IPS-NIHi7 (cell line): ENCODE data around the gene ZGPAT.
"Not testable (repeated sequence)": the region's sequence is repeated elsewhere in the genome, so short reads cannot be mapped to it uniquely, and the experiment has no call there.

ENCODE experiments used
- DNase-seq: peaks from one replicate; pipeline ENCODE4 v3.0.0; 2012; ENCODE audit warnings: mixed read lengths; ENCODE audit errors: extremely low spot score

The ZGPAT gene

DNA sequence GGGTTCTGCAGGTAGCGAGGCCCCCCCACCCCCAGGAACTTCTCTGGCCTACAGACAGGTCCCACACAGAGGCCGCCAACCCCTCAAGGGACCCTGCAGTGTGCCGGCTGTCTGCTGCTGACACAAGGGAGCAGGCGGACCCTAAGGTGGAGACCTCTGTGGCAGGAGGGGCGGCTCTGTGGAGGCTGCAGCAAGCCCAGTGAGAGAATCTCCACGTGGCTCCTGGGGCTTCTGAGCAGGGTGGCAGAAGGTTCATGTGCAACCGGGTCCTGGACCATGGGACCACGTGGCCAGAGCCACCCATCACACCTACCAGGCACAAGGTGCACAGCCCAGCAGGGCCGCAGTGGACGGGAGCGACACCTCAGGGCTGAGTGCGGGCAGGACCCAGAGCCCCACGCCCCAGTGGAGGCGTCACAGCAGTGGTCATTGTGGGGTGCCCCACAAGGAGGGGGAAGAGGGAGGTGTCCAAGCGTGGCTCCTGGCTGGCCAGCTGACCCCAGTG, 4.3 kb upstream of the ZGPAT start:
- no peak for DNase-seq

DNA sequence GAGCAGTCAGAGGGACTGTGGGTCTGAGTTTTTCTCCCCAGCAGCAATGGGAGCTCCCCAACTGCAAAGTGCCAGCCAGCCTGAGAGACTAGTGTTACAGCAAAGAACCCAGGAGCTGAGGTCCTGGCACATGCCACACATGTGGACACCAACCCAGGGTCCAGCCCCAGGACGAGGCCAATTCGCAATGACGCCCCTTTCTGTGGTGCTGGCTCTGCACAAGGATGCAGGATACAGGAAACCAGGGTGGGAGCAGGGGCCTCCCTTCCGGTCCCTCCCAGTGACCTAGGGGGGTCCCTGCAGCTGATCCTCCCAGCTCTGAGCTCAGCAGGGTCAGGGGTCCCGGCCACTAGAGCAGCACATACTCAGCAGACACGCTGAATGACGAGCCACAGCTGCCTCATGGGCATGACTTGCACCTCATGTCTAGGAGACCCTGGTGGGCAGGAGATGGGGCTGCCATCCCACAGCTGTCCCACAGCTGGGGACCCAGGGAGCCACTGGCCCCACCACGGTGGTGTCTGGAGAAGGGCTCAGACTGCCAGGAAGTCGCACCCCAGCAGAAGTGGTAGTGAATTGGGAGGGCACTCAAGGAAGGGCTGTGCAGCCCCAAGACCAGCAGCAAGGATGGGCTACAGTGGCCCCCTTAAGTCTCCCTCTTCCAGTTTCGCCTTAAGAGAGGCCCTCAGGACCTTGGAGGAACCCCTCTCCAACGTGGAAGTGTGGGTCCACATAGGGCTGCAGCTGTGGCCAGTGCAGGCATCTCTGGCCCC, 3.7 kb upstream of the ZGPAT start:
- DNase-seq, result no peak

- no peak for DNase-seq
Observed at GRCh38 chr20:63704749-63705117, 3.1 kb upstream of the ZGPAT start.

GRCh38 chr20:63705232-63706026, 2.4 kb upstream of the ZGPAT start:
- DNase-seq, result no peak

DNA sequence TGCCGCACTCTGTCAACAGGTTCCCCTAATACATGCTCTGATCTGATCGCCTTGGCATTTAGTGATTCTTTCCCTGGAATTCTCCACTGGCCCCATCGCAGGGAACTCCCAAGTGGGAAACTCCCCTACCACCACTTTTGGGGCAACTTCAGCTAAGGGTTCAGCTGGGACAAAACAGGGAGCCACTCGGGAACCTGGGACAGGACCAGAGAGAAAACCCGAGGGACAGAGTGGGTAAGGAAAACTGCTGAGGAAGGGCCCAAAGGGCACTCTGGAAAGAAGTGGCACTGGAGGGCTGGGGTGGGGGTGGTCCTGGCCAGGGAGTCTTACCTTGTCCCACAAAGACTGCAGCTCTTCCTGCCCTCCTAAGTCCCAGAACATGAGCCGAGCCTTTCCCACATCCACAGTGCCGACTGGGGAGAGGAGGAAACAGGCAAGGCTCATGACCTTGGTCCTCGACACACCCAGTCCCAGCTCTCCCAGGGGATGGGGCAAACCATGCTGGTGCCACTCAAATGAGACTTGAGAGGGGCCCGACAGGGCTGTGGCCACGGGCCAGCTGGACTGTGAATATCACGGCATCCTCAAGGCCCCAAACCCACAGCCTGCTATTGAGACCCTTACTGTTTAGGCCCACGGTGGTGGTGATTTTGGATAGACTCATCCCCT, 1.7 kb upstream of the ZGPAT start:
- no peak for DNase-seq

DNA sequence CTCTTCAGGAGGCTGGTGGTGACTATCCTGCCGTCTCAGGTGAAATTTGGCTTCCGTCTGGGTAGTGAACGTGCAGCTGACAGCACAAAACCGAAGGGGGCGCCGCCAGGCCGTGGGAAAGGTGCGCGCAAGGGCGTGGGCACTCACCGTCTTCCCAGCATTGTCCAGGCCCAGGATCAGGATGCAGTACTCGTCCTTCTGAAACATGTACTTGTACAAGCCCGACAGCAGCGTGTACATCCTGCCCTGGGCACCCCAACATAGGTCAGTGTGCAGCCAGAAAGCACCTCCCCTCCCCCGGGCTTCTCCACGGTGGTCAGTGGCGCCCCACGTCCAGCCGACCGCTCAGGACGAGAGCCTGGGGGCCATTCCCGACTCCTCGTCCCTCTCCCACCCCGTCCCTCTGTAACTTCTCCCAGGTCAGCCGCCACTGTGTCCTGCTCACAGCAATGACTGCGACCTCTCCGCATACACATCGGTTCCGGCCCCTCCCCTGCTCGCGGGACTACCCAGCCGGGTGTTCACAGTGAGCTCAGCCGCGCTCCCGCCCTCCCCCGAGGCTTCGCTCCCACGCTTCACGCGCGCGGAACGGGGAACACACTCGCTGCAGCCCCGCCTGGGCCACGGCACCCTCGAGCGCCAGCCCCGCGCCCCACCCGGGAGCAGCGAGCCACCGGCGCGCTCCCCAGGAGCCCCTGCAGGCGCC, 834 bp upstream of the ZGPAT start:
- peak; percentile 49 for DNase-seq

DNA sequence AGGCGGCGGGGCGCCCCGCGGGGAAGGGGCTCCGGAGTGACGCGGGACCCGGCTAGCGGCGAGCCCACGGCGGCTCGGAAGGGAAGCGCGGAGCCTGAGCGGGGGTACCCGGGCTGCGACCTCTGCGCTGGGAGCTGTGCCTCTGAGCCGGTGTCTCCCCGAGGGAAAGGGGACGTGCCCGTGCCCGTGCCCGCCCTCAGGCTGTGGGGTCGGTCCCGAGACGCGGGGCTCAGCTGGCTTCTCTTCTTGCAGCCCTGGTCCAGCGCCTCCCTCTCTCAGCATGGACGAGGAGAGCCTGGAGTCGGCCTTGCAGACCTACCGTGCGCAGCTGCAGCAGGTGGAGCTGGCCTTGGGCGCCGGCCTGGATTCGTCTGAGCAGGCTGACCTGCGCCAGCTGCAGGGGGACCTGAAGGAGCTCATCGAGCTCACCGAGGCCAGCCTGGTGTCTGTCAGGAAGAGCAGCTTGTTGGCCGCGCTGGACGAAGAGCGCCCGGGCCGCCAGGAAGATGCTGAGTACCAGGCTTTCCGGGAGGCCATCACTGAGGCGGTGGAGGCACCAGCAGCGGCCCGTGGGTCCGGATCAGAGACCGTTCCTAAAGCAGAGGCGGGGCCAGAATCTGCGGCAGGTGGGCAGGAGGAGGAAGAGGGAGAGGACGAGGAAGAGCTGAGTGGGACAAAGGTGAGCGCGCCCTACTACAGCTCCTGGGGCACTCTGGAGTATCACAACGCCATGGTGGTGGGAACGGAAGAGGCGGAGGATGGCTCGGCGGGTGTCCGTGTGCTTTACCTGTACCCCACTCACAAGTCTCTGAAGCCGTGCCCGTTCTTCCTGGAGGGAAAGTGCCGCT, 686 bp downstream of the ZGPAT start:
- DNase-seq, result peak; percentile 16

- no peak for DNase-seq
Observed at GRCh38 chr20:63709149-63709527, 1.3 kb downstream of the ZGPAT start.

- no peak for DNase-seq
Observed at GRCh38 chr20:63711085-63711645, 3.3 kb downstream of the ZGPAT start.

- DNase-seq, result no peak
Observed at GRCh38 chr20:63712191-63712590, 4.4 kb downstream of the ZGPAT start.

DNA sequence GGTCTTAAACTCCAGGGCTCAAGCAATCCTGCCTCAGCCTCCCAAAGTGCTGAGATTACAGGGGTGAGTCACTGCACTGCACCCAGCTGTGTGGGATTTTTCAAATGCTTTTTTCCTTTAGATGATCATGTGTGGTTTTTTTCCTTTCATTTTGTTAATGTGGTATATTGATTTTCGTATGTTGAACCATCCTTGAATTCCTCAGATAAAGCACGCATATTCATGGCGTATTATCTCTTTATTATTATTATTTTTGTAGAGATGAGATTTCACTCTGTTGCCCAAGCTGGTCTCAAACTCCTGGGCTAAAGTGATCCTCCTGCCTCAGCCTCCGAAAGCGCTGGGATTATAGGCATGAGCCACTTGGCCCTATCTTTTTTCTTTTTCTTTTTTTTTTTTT, 7.0 kb downstream of the ZGPAT start:
- DNase-seq, result no peak

DNA sequence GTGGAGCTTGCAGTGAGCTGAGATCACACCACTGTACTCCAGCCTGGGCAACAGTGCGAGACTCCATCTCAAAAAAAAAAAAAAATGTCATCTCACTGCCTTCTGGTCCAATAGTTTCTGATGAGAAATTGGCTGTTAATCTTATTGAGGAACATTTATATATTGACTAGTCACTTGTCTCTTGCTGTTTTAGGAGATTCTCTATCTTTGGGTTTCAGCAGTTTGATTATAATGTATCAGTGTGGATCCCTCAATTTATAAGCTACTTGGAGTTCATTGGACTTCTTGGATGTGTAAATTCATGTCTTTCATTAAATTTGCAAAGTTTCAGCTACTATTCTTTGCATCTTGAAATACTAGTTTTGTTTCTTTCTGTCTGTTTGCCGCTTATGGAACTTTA, 11.2 kb downstream of the ZGPAT start:
- DNase-seq, result no peak

DNA sequence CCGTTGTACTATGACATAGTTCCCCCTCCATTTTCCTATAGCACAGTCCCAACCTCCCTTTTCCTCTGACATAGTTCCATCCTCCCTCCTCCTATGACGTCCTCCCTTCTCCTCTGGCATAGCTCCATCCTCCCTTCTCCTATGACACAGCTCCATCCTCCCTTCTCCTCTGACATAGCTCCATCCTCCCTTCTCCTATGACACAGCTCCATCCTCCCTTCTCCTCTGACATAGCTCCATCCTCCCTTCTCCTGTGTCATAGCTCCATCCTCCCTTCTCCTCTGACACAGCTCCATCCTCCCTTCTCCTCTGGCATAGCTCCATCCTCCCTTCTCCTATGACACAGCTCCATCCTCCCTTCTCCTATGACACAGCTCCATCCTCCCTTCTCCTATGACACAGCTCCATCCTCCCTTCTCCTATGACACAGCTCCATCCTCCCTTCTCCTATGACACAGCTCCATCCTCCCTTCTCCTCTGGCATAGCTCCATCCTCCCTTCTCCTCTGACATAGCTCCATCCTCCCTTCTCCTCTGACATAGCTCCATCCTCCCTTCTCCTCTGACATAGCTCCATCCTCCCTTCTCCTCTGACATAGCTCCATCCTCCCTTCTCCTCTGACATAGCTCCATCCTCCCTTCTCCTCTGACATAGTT, 15.3 kb downstream of the ZGPAT start:
- DNase-seq, result not testable (repeated sequence)

- not testable (repeated sequence) for DNase-seq
Observed at GRCh38 chr20:63730189-63730733, 22.4 kb downstream of the ZGPAT start.

DNA sequence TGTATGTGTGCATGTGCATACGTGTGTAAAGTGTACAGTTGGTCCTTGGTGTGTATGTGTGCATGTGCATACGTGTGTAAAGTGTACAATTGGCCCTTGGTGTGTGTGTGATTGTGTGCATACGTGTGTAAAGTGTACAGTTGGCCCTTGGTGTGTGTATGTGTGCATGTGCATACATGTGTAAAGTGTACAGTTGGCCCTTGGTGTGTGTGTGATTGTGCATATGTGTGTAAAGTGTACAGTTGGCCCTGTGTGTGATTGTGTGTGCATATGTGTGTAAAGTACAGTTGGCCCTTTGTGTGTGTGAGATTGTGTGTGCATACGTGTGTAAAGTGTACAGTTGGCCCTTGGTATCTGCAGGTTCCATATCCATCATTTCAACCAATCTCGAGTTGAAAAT, 23.6 kb downstream of the ZGPAT start:
- DNase-seq, result no peak

DNA sequence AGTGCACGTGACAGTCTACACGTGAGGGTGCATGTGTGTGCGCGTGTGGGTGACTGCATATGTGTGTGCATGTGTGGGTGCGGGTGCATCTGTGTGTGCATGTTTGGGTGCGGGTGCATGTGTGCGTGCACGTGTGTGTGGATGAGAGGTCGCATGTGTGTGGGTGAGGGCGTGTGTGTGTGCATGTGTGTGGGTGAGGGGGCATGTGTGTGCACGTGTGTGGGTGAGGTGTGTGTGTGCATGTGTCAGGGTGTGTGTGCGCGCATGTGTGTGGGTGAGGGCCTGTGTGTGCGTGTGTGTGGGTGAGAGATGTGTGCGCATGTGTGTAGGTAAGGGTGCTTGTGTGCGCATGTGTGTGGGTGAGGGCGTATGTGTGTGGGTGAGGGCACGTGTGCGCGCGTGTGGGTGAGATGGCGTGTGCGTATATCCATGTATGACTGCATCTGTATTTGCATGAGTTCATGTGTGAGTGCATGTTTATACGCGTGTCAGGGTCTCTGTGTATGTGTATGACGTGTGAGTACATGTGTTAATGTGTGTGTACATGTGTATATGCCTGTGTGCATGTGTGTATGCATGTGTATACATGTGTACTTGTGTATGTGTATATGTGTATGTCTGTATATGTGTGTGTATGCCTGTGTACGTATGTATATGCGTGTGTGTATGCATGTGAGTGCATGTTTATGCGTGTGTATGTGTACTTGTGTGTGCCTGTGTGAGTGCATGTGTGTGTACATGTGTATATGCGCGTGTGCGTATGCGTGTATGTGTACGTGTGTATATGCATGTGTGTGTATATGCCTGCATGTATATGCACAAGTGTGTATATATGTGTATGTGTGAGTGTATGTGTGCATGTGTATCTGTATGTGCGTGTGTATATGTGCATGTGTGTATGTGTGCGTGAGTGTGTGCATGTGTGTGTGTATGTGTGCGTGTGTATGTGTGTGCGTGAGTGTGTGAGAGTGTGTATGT, 24.6 kb downstream of the ZGPAT start:
- no peak for DNase-seq

DNA sequence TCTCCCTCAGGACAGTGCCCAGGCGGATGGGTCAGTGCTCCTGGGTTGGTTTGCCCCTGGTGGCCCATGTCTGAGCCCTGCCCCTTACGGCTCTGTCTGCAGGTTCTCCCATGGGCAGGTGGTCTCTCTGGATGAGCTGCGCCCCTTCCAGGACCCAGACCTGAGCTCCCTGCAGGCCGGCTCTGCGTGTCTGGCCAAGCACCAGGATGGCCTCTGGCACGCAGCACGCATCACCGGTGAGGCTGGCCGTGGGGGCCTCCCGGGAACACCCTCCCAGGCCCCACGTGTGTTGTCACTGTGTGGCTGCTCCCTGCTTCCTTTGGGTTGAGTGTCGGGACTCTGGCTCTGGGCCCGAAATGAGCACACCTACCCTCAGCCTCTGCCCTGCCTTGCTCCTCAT, 25.3 kb downstream of the ZGPAT start:
- no peak for DNase-seq

DNA sequence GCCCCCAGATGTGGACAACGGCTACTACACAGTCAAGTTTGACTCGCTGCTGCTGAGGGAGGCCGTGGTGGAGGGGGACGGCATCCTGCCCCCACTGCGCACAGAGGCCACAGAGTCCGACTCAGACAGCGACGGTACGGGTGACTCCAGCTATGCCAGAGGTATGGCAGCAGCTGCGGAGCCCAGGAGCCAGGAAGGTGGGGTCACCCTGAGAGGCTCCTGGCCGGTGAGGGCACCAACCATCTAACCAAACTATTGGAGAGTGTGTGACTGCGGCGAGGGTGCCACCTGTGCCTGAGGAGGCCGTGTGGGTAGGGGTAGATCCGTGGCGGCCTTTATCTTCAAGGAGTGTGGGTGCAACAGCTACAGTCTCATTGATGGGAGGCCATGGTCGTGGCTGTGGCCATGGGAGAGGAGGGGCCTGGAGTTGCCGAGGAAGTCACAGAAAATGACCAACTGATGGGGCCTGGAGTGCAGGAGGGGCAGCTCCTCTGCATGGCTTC, 25.8 kb downstream of the ZGPAT start:
- DNase-seq, result no peak
